OCI-LY7 (cell line): ENCODE measurements around the gene KRT75. TPM values are rescaled to one million over a fixed set of nuclear protein-coding genes. Genes with fewer than 3 reads are reported as not detected.

Experiments
- BruUV-seq: library from RNA; stranded (reverse); fragments of 400-500 nt; replicated peaks from 2 replicates; lab custom pipeline; 2021; lab: Mats Ljungman, UMichigan
- CTCF ChIA-PET: fragments of 300-600 bp; sonication (Branson Sonifier 250); formaldehyde crosslinking; loops from one replicate; lab custom pipeline; 2022; ENCODE audit warnings: antibody characterized with exemption; ENCODE audit not compliant: unreplicated experiment; lab: Charles Lee
- POLR2A ChIA-PET: fragments of 300-600 bp; sonication (Branson Sonifier 250); formaldehyde crosslinking; loops from one replicate; lab custom pipeline; 2022; ENCODE audit warnings: antibody characterized with exemption; lab: Charles Lee
- DNase-seq: peaks from one replicate; pipeline ENCODE4 v3.0.0-alpha.2; 2015; ENCODE audit warnings: low spot score
- H2AFZ ChIP-seq: fragments of 200-600 bp; sonication (generic), shearing (Covaris generic); 2 replicates; pipeline ENCODE4 v1.6.1; 2014; ENCODE audit warnings: mild to moderate bottlenecking, antibody characterized with exemption, low read length, moderate library complexity
- H3K27ac ChIP-seq: fragments of 200-600 bp; sonication (generic); 2 replicates; pipeline ENCODE4 v1.5.1; 2014; ENCODE audit warnings: mixed run types, low read depth, mild to moderate bottlenecking, moderate library complexity, low read length, inconsistent platforms; ENCODE audit not compliant: poor library complexity, severe bottlenecking
- H3K36me3 ChIP-seq: fragments of 200-600 bp; sonication (generic); 2 replicates; pipeline ENCODE4 v1.6.1; 2014; ENCODE audit warnings: mild to moderate bottlenecking, antibody characterized with exemption, low read length, moderate library complexity, mixed read lengths; ENCODE audit not compliant: insufficient read depth
- H3K4me1 ChIP-seq: fragments of 200-600 bp; sonication (generic); 2 replicates; pipeline ENCODE4 v1.5.1; 2014; ENCODE audit warnings: mild to moderate bottlenecking, low read length; ENCODE audit not compliant: insufficient read depth, poor library complexity, severe bottlenecking
- H3K4me2 ChIP-seq: fragments of 200-600 bp; sonication (generic); 2 replicates; pipeline ENCODE4 v1.6.1; 2014; ENCODE audit warnings: mild to moderate bottlenecking, low read length
- H3K4me3 ChIP-seq: fragments of 200-600 bp; sonication (generic); 2 replicates; pipeline ENCODE4 v1.5.1; 2014; ENCODE audit warnings: mild to moderate bottlenecking, low read depth, low read length; ENCODE audit not compliant: poor library complexity, severe bottlenecking
- H3K79me2 ChIP-seq: fragments of 200-600 bp; sonication (generic); 2 replicates; pipeline ENCODE4 v1.6.1; 2016; ENCODE audit warnings: low read depth, mild to moderate bottlenecking, low read length, moderate library complexity, mixed read lengths; ENCODE audit not compliant: insufficient read depth
- H3K9me2 ChIP-seq: fragments of 200-600 bp; sonication (generic); 2 replicates; pipeline ENCODE4 v1.6.1; 2016; ENCODE audit warnings: mild to moderate bottlenecking, low read length, mixed read lengths; ENCODE audit not compliant: insufficient read depth
- H3K9me3 ChIP-seq: fragments of 200-600 bp; sonication (generic); 2 replicates; pipeline ENCODE4 v1.6.1; 2014; ENCODE audit warnings: mild to moderate bottlenecking, mixed run types, low read length, mixed read lengths
- H4K20me1 ChIP-seq: fragments of 200-600 bp; sonication (generic); 2 replicates; pipeline ENCODE4 v1.6.1; 2014; ENCODE audit warnings: mild to moderate bottlenecking, antibody characterized with exemption, low read length, moderate library complexity, mixed read lengths; ENCODE audit not compliant: insufficient read depth
- CTCF ChIP-seq: fragments of 200-600 bp; sonication (generic); conservative IDR thresholded peaks from 2 replicates; pipeline ENCODE4 v1.5.1; 2014; ENCODE audit warnings: mild to moderate bottlenecking, antibody characterized with exemption, low read length, moderate library complexity, mixed read lengths
- EZH2phosphoT487 ChIP-seq: fragments of 200-600 bp; sonication (generic); IDR thresholded peaks from 2 replicates; pipeline ENCODE4 v1.6.1; 2018; ENCODE audit warnings: low read depth, borderline replicate concordance, mild to moderate bottlenecking, mixed run types, antibody characterized with exemption, low read length, moderate library complexity, mixed read lengths
- intact Hi-C: fragments of 100-400 bp; cut with micrococcal nuclease; formaldehyde crosslinking; loops from one replicate; pipeline ENCODE4 v1.10.0; 2022; ENCODE audit not compliant: unreplicated experiment
- total RNA-seq, 2 experiments: library from RNA; depleted of rRNA in 1 of 2; stranded (reverse); fragments of >200 nt in 1 of 2; shearing (Covaris generic) in 1 of 2; gene quantifications; 2 replicates each; pipeline ENCODE4 v1.2.3, GENCODE V29; 2014 to 2022

KRT75 gene
- total RNA-seq, 2 experiments from 2014 or later = not detected

- DNase-seq = no peak
- ChIA-PET CTCF (no interaction called here), POLR2A (no interaction called here)
- no peaks in the 10 kb centered on the region for H3K4me1 ChIP-seq
- H3K36me3 ChIP-seq = no peaks in the 10 kb centered on the region
- no peaks in the 10 kb centered on the region for H4K20me1 ChIP-seq
- H3K9me3 ChIP-seq = no peaks in the 10 kb centered on the region
- no peak overlapping the region for H2AFZ ChIP-seq
- H3K9me2 ChIP-seq = no peaks in the 10 kb centered on the region
- no peak overlapping the region for H3K4me3 ChIP-seq
- H3K79me2 ChIP-seq = no peaks in the 10 kb centered on the region
- no peak overlapping the region for H3K4me2 ChIP-seq
- intact Hi-C loops = no loop called here
- TF ChIP-seq CTCF (no peak), EZH2phosphoT487 (no peak)
- no TSS peak for BruUV-seq
- H3K27ac ChIP-seq = no peak overlapping the region
These were observed 35.7 kb upstream of the KRT75 start for GRCh38 chr12:52469853-52470252.

GRCh38 chr12:52464897-52465296 is 30.7 kb upstream of the KRT75 start:
- Histone ChIP-seq H3K36me3 (no peaks in the 10 kb centered on the region), H3K4me1 (no peaks in the 10 kb centered on the region), H3K4me2 (no peak overlapping the region), H2AFZ (no peak overlapping the region), H4K20me1 (no peaks in the 10 kb centered on the region), H3K79me2 (no peaks in the 10 kb centered on the region), H3K9me3 (no peaks in the 10 kb centered on the region), H3K9me2 (no peaks in the 10 kb centered on the region), H3K4me3 (no peak overlapping the region), H3K27ac (no peak overlapping the region)
- no TSS peak for BruUV-seq
- ChIA-PET POLR2A (interaction anchor here (1.0 kb wide), 1 partner anchor 13 kb away, joined by 3 read pairs; no protein-coding TSS in a partner anchor), CTCF (no interaction called here)
- DNase-seq = no peak
- TF ChIP-seq EZH2phosphoT487 (no peak), CTCF (no peak)
- intact Hi-C loops = no loop called here

- BruUV-seq = no TSS peak
- Histone ChIP-seq H3K9me3 (no peaks in the 10 kb centered on the region), H3K4me3 (no peak overlapping the region), H3K79me2 (no peaks in the 10 kb centered on the region), H3K9me2 (no peaks in the 10 kb centered on the region), H3K4me2 (no peak overlapping the region), H4K20me1 (no peaks in the 10 kb centered on the region), H2AFZ (no peak overlapping the region), H3K4me1 (no peaks in the 10 kb centered on the region), H3K36me3 (no peaks in the 10 kb centered on the region), H3K27ac (no peak overlapping the region)
- CTCF ChIA-PET = no interaction called here
- POLR2A ChIA-PET = interaction anchor here (0.9 kb wide), 1 partner anchor 9 kb away, joined by 3 read pairs; no protein-coding TSS in a partner anchor
- TF ChIP-seq EZH2phosphoT487 (no peak), CTCF (no peak)
- no peak for DNase-seq
- intact Hi-C loops = no loop called here
These were observed 27.5 kb upstream of the KRT75 start for GRCh38 chr12:52461693-52462092.
